HepG2 (cell line): ENCODE measurements around the gene IFIT2.
"Not testable (repeated sequence)": the region's sequence is repeated elsewhere in the genome, so short reads cannot be mapped to it uniquely, and the experiment has no call there.

Source experiments
- ADNP ChIP-seq: sonication (generic); formaldehyde crosslinking; IDR thresholded peaks from 2 replicates; pipeline ENCODE4 v1.4.0; 2020; ENCODE audit warnings: missing genetic modification reagents
- SP2 ChIP-seq: sonication (generic); formaldehyde crosslinking; IDR thresholded peaks from 2 replicates; pipeline ENCODE4 v1.5.1; 2020; ENCODE audit warnings: mild to moderate bottlenecking, missing genetic modification reagents
- ZFP41 ChIP-seq: sonication (generic); formaldehyde crosslinking; IDR thresholded peaks from 2 replicates; pipeline ENCODE4 v1.4.0; 2020; ENCODE audit warnings: mild to moderate bottlenecking, missing genetic modification reagents, borderline replicate concordance
- ZNF24 ChIP-seq: fragments of 450-650 bp; IDR thresholded peaks from 2 replicates; pipeline ENCODE4 v1.6.1; 2017; ENCODE audit warnings: antibody characterized with exemption, mild to moderate bottlenecking
- TF ChIP-seq, protein P1 (sequence below): sonication (generic); formaldehyde crosslinking; IDR thresholded peaks from 2 replicates; pipeline ENCODE4 v1.4.0; 2020; ENCODE audit warnings: mild to moderate bottlenecking, missing genetic modification reagents

GRCh38 chr10:89285303-89285702 is 16.5 kb upstream of the IFIT2 start:
- not testable (repeated sequence) for TF ChIP-seq ADNP, SP2, ZNF24, ZFP41
- TF ChIP-seq, protein P1, sequence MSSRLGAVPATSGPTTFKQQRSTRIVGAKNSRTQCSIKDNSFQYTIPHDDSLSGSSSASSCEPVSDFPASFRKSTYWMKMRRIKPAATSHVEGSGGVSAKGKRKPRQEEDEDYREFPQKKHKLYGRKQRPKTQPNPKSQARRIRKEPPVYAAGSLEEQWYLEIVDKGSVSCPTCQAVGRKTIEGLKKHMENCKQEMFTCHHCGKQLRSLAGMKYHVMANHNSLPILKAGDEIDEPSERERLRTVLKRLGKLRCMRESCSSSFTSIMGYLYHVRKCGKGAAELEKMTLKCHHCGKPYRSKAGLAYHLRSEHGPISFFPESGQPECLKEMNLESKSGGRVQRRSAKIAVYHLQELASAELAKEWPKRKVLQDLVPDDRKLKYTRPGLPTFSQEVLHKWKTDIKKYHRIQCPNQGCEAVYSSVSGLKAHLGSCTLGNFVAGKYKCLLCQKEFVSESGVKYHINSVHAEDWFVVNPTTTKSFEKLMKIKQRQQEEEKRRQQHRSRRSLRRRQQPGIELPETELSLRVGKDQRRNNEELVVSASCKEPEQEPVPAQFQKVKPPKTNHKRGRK (CRISPR knock-in tag) = not testable (repeated sequence)
